Tongue (tissue), 2 donors: ENCODE measurements around the gene SFI1. TPM values are rescaled to one million over a fixed set of nuclear protein-coding genes. Genes with fewer than 3 reads are reported as not detected.
"Not testable (repeated sequence)": the region's sequence is repeated elsewhere in the genome, so short reads cannot be mapped to it uniquely, and the experiment has no call there.

Source experiments
- DNase-seq: peaks from one replicate; pipeline ENCODE4 v3.0.0-alpha.2; 2015
- total RNA-seq: library from RNA; depleted of rRNA; stranded (reverse); fragments of >200 nt; gene quantifications from one replicate; pipeline ENCODE4 v1.2.3, GENCODE V29; 2014

SFI1 gene
- total RNA-seq, 1 donor from 2014 or later, result 25.4 TPM

GRCh38 chr22:31544481-31545480, 48.4 kb downstream of the SFI1 start:
- no peak for DNase-seq

GRCh38 chr22:31550871-31551370, 54.6 kb downstream of the SFI1 start:
- DNase-seq, result no peak

- peak; percentile 64 for DNase-seq
Observed at GRCh38 chr22:31556627-31557203, 60.4 kb downstream of the SFI1 start.

- not testable (repeated sequence) for DNase-seq
Observed at GRCh38 chr22:31558546-31558945, 62.2 kb downstream of the SFI1 start.

GRCh38 chr22:31561238-31561887, 65.0 kb downstream of the SFI1 start:
- DNase-seq, result peak; percentile 79

GRCh38 chr22:31561970-31562369, 65.6 kb downstream of the SFI1 start:
- DNase-seq, result no peak

GRCh38 chr22:31566484-31566883, 70.1 kb downstream of the SFI1 start:
- no peak for DNase-seq

- no peak for DNase-seq
Observed at GRCh38 chr22:31567196-31567595, 70.9 kb downstream of the SFI1 start.

GRCh38 chr22:31567702-31568101, 71.4 kb downstream of the SFI1 start:
- no peak for DNase-seq

GRCh38 chr22:31569126-31569525, 72.8 kb downstream of the SFI1 start:
- DNase-seq, result no peak

- no peak for DNase-seq
Observed at GRCh38 chr22:31572939-31573338, 76.6 kb downstream of the SFI1 start.

- DNase-seq, result no peak
Observed at GRCh38 chr22:31574055-31574670, 77.8 kb downstream of the SFI1 start.

GRCh38 chr22:31575190-31575589, 78.9 kb downstream of the SFI1 start:
- no peak for DNase-seq

- no peak for DNase-seq
Observed at GRCh38 chr22:31577711-31578110, 81.4 kb downstream of the SFI1 start.

GRCh38 chr22:31578171-31578570, 81.8 kb downstream of the SFI1 start:
- DNase-seq, result no peak

- no peak for DNase-seq
Observed at GRCh38 chr22:31579835-31580242, 83.5 kb downstream of the SFI1 start.

- DNase-seq, result no peak
Observed at GRCh38 chr22:31583861-31584485, 87.6 kb downstream of the SFI1 start.

GRCh38 chr22:31584804-31585160, 88.4 kb downstream of the SFI1 start:
- DNase-seq, result no peak

GRCh38 chr22:31585161-31585859, 89.0 kb downstream of the SFI1 start:
- no peak for DNase-seq

- no peak for DNase-seq
Observed at GRCh38 chr22:31586137-31586920, 90.0 kb downstream of the SFI1 start.
